Gastrocnemius medialis (tissue), 4 donors: ENCODE data around the gene C12orf75. TPM values are rescaled to one million over a fixed set of nuclear protein-coding genes. Genes with fewer than 3 reads are reported as not detected.
"Not testable (repeated sequence)": the region's sequence is repeated elsewhere in the genome, so short reads cannot be mapped to it uniquely, and the experiment has no call there.

Experiments used
- ATAC-seq, 2 donors: fragments of 150-250 bp; one replicate each; pipeline ENCODE4 v1.9.1; 2016
- DNase-seq, 2 donors: peaks; one replicate each; pipeline ENCODE4 v3.0.0-alpha.2; 2019
- H3K27ac ChIP-seq, 4 donors: fragments of 200-600 bp; sonication (generic); 1 replicate in 1 of 4; 2 replicates in 3 of 4; pipeline ENCODE4 v1.5.1; 2016 to 2018; ENCODE audit warnings: mild to moderate bottlenecking in 2 of 4, moderate library complexity in 1 of 4
- H3K27me3 ChIP-seq, 3 donors: fragments of 200-600 bp; sonication (generic) in 2 of 3; 1 replicate in 1 of 3; 2 replicates in 2 of 3; pipeline versions ENCODE4 v1.5.1 to v1.6.0; 2016 to 2019; ENCODE audit warnings: mild to moderate bottlenecking in 1 of 3, moderate library complexity in 1 of 3
- H3K36me3 ChIP-seq, 2 donors: fragments of 200-600 bp; sonication (generic) in 1 of 2; one replicate each; pipeline ENCODE4 v1.5.1; 2017 to 2018
- H3K4me1 ChIP-seq, 2 donors: fragments of 200-600 bp; sonication (generic) in 1 of 2; one replicate each; pipeline ENCODE4 v1.5.1; 2016 to 2017; ENCODE audit warnings: mild to moderate bottlenecking in 2 of 2
- H3K4me3 ChIP-seq, 4 donors: fragments of 200-600 bp; sonication (generic) in 3 of 4; 1 replicate in 1 of 4; 2 replicates in 3 of 4; pipeline ENCODE4 v1.5.1; 2016 to 2019; ENCODE audit warnings: mild to moderate bottlenecking in 2 of 4
- H3K9me3 ChIP-seq, 3 donors: fragments of 200-600 bp; sonication (generic) in 2 of 3; 1 replicate in 1 of 3; 2 replicates in 2 of 3; pipeline ENCODE4 v1.5.1; 2016 to 2019
- CTCF ChIP-seq, 5 experiments: fragments of 450-650 bp in 3 of 5; fragments of 200-600 bp in 2 of 5; sonication (generic) in 2 of 5; IDR thresholded peaks in 4 of 5; conservative IDR thresholded peaks in 1 of 5; 1 replicate in 4 of 5; 2 replicates in 1 of 5; pipeline ENCODE4 v1.5.1; 2016 to 2019; ENCODE audit warnings: antibody characterized with exemption in 5 of 5, mild to moderate bottlenecking in 3 of 5, moderate library complexity in 3 of 5
- POLR2A ChIP-seq, 2 donors: fragments of 450-650 bp; IDR thresholded peaks; one replicate each; pipeline ENCODE4 v1.6.1; 2017; ENCODE audit warnings: antibody characterized with exemption in 2 of 2, mild to moderate bottlenecking in 2 of 2, moderate library complexity in 2 of 2
- in situ Hi-C, 4 donors: fragments of 200-750 bp; cut with MboI; loops; one replicate each; pipeline versions ENCODE4 v1.15.0 to v1.8.0; 2017; ENCODE audit warnings: low sequenced_read_pairs in 4 of 4
- intact Hi-C: fragments of 100-400 bp; cut with DNase I; formaldehyde crosslinking; loops from one replicate; pipeline ENCODE4 v1.15.1; 2023; ENCODE audit warnings: low total_unique reads
- total RNA-seq, 4 donors: library from RNA; depleted of rRNA; stranded (reverse); fragments of >200 nt; gene quantifications; one replicate each; pipeline versions ENCODE4 v1.1.0 to v1.2.3, GENCODE V29; 2016

The C12orf75 gene
- total RNA-seq, 4 donors from 2014 or later, result 4.3 to 73.0 (median 17.3) TPM

- Histone ChIP-seq H3K9me3 (no peaks in the 10 kb centered on the region), H3K36me3 (no peaks in the 10 kb centered on the region), H3K4me1 (no peaks in the 10 kb centered on the region), H3K27ac (no peak overlapping the region), H3K27me3 (no peaks in the 10 kb centered on the region), H3K4me3 (no peak overlapping the region)
- no peak for DNase-seq
- ATAC-seq, result no peak
- in situ Hi-C loops, result no loop called here
- intact Hi-C loops, result no loop called here
- TF ChIP-seq POLR2A (IDR thresholded peaks at IDR 0.05) (no peak), CTCF (IDR thresholded peaks at IDR 0.05 in 4 of 5, conservative IDR thresholded peaks at IDR 0.05 in 1 of 5) (no peak)
These were observed 34.1 kb upstream of the C12orf75 start for GRCh38 chr12:105296116-105297089.

GRCh38 chr12:105300883-105301282 is 29.6 kb upstream of the C12orf75 start:
- intact Hi-C loops, result no loop called here
- in situ Hi-C loops, result no loop called here

GRCh38 chr12:105301696-105302095 is 28.8 kb upstream of the C12orf75 start:
- TF ChIP-seq POLR2A (IDR thresholded peaks at IDR 0.05), result no peak
- in situ Hi-C loops (no loop called here), intact Hi-C loops (no loop called here)
- no peaks in the 10 kb centered on the region for H3K9me3 ChIP-seq
- DNase-seq (no peak), ATAC-seq (no peak)
- no peak overlapping the region for H3K27ac ChIP-seq
- H3K27me3 ChIP-seq, result no peaks in the 10 kb centered on the region
- H3K4me3 ChIP-seq, result no peak overlapping the region
- no peaks in the 10 kb centered on the region for H3K4me1 ChIP-seq
- H3K36me3 ChIP-seq, result no peaks in the 10 kb centered on the region

More at GRCh38 chr12:105300883-105301282, 29.6 kb upstream of the C12orf75 start:
- ATAC-seq, result no peak
- DNase-seq, result no peak
- Histone ChIP-seq H3K27me3 (no peaks in the 10 kb centered on the region), H3K9me3 (no peaks in the 10 kb centered on the region), H3K27ac (no peak overlapping the region), H3K4me3 (no peak overlapping the region), H3K36me3 (no peaks in the 10 kb centered on the region), H3K4me1 (no peaks in the 10 kb centered on the region)
- no peak for TF ChIP-seq POLR2A (IDR thresholded peaks at IDR 0.05)
- no peak for TF ChIP-seq CTCF (IDR thresholded peaks at IDR 0.05 in 4 of 5, conservative IDR thresholded peaks at IDR 0.05 in 1 of 5)

- H3K36me3 ChIP-seq, H3K9me3 ChIP-seq, H3K27ac ChIP-seq, intact Hi-C loops, in situ Hi-C loops, DNase-seq, H3K27me3 ChIP-seq, H3K4me1 ChIP-seq, ATAC-seq, H3K4me3 ChIP-seq: not testable (repeated sequence)
These were observed 27.5 kb upstream of the C12orf75 start for GRCh38 chr12:105302986-105303385.

- H3K27me3 ChIP-seq, DNase-seq, ATAC-seq, H3K9me3 ChIP-seq, H3K4me1 ChIP-seq, in situ Hi-C loops, intact Hi-C loops, H3K27ac ChIP-seq, H3K4me3 ChIP-seq, H3K36me3 ChIP-seq: not testable (repeated sequence)
These were observed 25.9 kb upstream of the C12orf75 start for GRCh38 chr12:105304626-105305025.

GRCh38 chr12:105307601-105308314 is 22.7 kb upstream of the C12orf75 start:
- H3K9me3 ChIP-seq, H3K27me3 ChIP-seq, H3K27ac ChIP-seq, ATAC-seq, intact Hi-C loops, H3K36me3 ChIP-seq, H3K4me3 ChIP-seq, DNase-seq, in situ Hi-C loops: not testable (repeated sequence)
- H3K4me1 ChIP-seq, result peaks cover 0 to 11% of the 10 kb centered on the region in 2 donors

GRCh38 chr12:105308839-105309238 is 21.7 kb upstream of the C12orf75 start:
- H3K4me3 ChIP-seq, H3K27me3 ChIP-seq, H3K9me3 ChIP-seq, H3K27ac ChIP-seq, intact Hi-C loops, H3K36me3 ChIP-seq, DNase-seq, ATAC-seq, in situ Hi-C loops: not testable (repeated sequence)
- H3K4me1 ChIP-seq, result peaks cover 0 to 11% of the 10 kb centered on the region in 2 donors

GRCh38 chr12:105309384-105309783 is 21.1 kb upstream of the C12orf75 start:
- in situ Hi-C loops, DNase-seq, H3K27ac ChIP-seq, H3K4me3 ChIP-seq, intact Hi-C loops, H3K36me3 ChIP-seq, ATAC-seq, H3K27me3 ChIP-seq, H3K9me3 ChIP-seq: not testable (repeated sequence)
- H3K4me1 ChIP-seq, result peaks cover 0 to 11% of the 10 kb centered on the region in 2 donors

- H3K36me3 ChIP-seq, H3K4me3 ChIP-seq, H3K27ac ChIP-seq, H3K27me3 ChIP-seq, in situ Hi-C loops, H3K9me3 ChIP-seq, ATAC-seq, intact Hi-C loops: not testable (repeated sequence)
- H3K4me1 ChIP-seq, result peaks cover 0 to 11% of the 10 kb centered on the region in 2 donors
- DNase-seq, result peak; percentile 20 to 35
These were observed 19.9 kb upstream of the C12orf75 start for GRCh38 chr12:105310476-105311085.
